CD4-positive, alpha-beta T cell treated with Interleukin-10 for 1 hour (primary cell): ENCODE measurements around the gene DNAJC21.
"Not testable (repeated sequence)": the region's sequence is repeated elsewhere in the genome, so short reads cannot be mapped to it uniquely, and the experiment has no call there.

Source experiments
- DNase-seq: peaks from one replicate; pipeline ENCODE4 v3.0.0-alpha.2; 2020

Gene DNAJC21

GRCh38 chr5:34929134-34929719, at the start of gene DNAJC21:
DNAJC21 (plus strand) TSS chr5:34929559; CDS start chr5:34929820, 261 bp downstream.
- peak; percentile 98 for DNase-seq

- DNase-seq: no peak
Measured at GRCh38 chr5:34881246-34881645, 48.1 kb upstream of the DNAJC21 start.

- no peak for DNase-seq
Measured at GRCh38 chr5:34886392-34887119, 42.8 kb upstream of the DNAJC21 start.

- no peak for DNase-seq
Measured at GRCh38 chr5:34889394-34889793, 40.0 kb upstream of the DNAJC21 start.

GRCh38 chr5:34891981-34892380, 37.4 kb upstream of the DNAJC21 start:
- no peak for DNase-seq

GRCh38 chr5:34892414-34892813, 36.9 kb upstream of the DNAJC21 start:
- no peak for DNase-seq

GRCh38 chr5:34894716-34895115, 34.6 kb upstream of the DNAJC21 start:
- DNase-seq: no peak

GRCh38 chr5:34895641-34896419, 33.5 kb upstream of the DNAJC21 start:
- no peak for DNase-seq

- DNase-seq: no peak
Measured at GRCh38 chr5:34897646-34898045, 31.7 kb upstream of the DNAJC21 start.

- DNase-seq: peak; percentile 60
Measured at GRCh38 chr5:34898258-34898895, 31.0 kb upstream of the DNAJC21 start.

- no peak for DNase-seq
Measured at GRCh38 chr5:34899066-34899465, 30.3 kb upstream of the DNAJC21 start.

GRCh38 chr5:34900652-34901051, 28.7 kb upstream of the DNAJC21 start:
- no peak for DNase-seq

GRCh38 chr5:34903260-34903659, 26.1 kb upstream of the DNAJC21 start:
- DNase-seq: no peak

- DNase-seq: no peak
Measured at GRCh38 chr5:34905564-34905963, 23.8 kb upstream of the DNAJC21 start.

- DNase-seq: no peak
Measured at GRCh38 chr5:34913072-34913471, 16.3 kb upstream of the DNAJC21 start.

GRCh38 chr5:34914671-34915138, 14.7 kb upstream of the DNAJC21 start:
- DNase-seq: peak; percentile 17

- peak; percentile 94 for DNase-seq
Measured at GRCh38 chr5:34915139-34915855, 14.1 kb upstream of the DNAJC21 start, which contains the start of the genes BRIX1 and RAD1. BRIX1 (plus strand) TSS chr5:34915711; CDS start chr5:34915739, 28 bp downstream. RAD1 (minus strand) TSS chr5:34915504; CDS start chr5:34914892, 612 bp downstream.

- DNase-seq: no peak
Measured at GRCh38 chr5:34915856-34916192, 13.5 kb upstream of the DNAJC21 start.

- no peak for DNase-seq
Measured at GRCh38 chr5:34916518-34916917, 12.8 kb upstream of the DNAJC21 start.

GRCh38 chr5:34918025-34918424, 11.3 kb upstream of the DNAJC21 start:
- no peak for DNase-seq

GRCh38 chr5:34919077-34919476, 10.3 kb upstream of the DNAJC21 start:
- DNase-seq: no peak

- not testable (repeated sequence) for DNase-seq
Measured at GRCh38 chr5:34923256-34923655, 6.1 kb upstream of the DNAJC21 start.
